ENCODE data around the gene RASA1. TPM values are rescaled to one million over a fixed set of nuclear protein-coding genes. Genes with fewer than 3 reads are reported as not detected.

Gene RASA1
- total and polyA plus RNA-seq, 4 donors = 8.3 to 54.0 (median 20.6) TPM

- Histone ChIP-seq H3K27me3 (ENCODE audit: control insufficient read depth in 3 of 3, insufficient read depth in 3 of 3, low read length in 2 of 3) (no peaks in the 10 kb centered on the region), H3K9me3 (ENCODE audit: control insufficient read depth in 4 of 4, insufficient read depth in 3 of 4, low read length in 3 of 4) (peaks cover 0 to 1% (median 0%) of the 10 kb centered on the region in 4 donors), H3K9ac (ENCODE audit: insufficient read depth in 1 of 2, low read length in 2 of 2) (no peak overlapping the region), H3K36me3 (ENCODE audit: control insufficient read depth in 4 of 4, insufficient read depth in 4 of 4, low read length in 4 of 4) (no peaks in the 10 kb centered on the region), H3K4me3 (no peak overlapping the region), H3K27ac (ENCODE audit: low read depth in 1 of 2, low read length in 1 of 2) (no peak overlapping the region), H3K4me1 (ENCODE audit: control insufficient read depth in 5 of 5, insufficient read depth in 5 of 5, low read length in 5 of 5) (no peaks in the 10 kb centered on the region)
- 82 to 89% methylated on average over 2 of the region's 2 CpGs for WGBS, 2 donors
- DNase-seq = no peak
- ATAC-seq (ENCODE audit: insufficient read depth, low FRiP score) = no peak
- TF ChIP-seq CTCF (IDR thresholded peaks at IDR 0.05; ENCODE audit: control extremely low read depth, extremely low read depth) = no peak
Observed at GRCh38 chr5:87438231-87438630, 170.5 kb downstream of the RASA1 start.

Small RNA genes lying within 50 kb of the gene (small RNA-seq; reads per million reads assigned to genes)
- gene RN7SL629P (ENCODE audit: low replicate concordance) = not detected
- not detected for gene RNU6-606P (ENCODE audit: low replicate concordance)
- gene RNU6-727P (ENCODE audit: low replicate concordance) = not detected

Other genes starting within 250 kb of the RASA1 start
- gene CCNH, start 145.0 kb downstream of the RASA1 start, total RNA-seq = 100 to 1,000 TPM in 1 of 2 donors, 10 to 100 TPM in 1; 49.6 to 132 TPM
- gene CCNH, start 145.0 kb downstream of the RASA1 start, polyA plus RNA-seq = 10 to 100 TPM; 30.0 to 51.6 TPM

All from lung (tissue), 13 donors.